HUES48 (cell line): ENCODE results near the gene SMIM29.

Experiments used
- H3K27ac ChIP-seq: one replicate; pipeline ENCODE4 v1.7.0; 2013; ENCODE audit warnings: low read depth, low read length, inconsistent platforms
- H3K27me3 ChIP-seq: 2 replicates; pipeline ENCODE4 v1.6.1; 2013; ENCODE audit warnings: mild to moderate bottlenecking, low read length; ENCODE audit not compliant: control insufficient read depth, insufficient read depth
- H3K36me3 ChIP-seq: 2 replicates; pipeline ENCODE4 v1.6.1; 2013; ENCODE audit warnings: low read length; ENCODE audit not compliant: control insufficient read depth, insufficient read depth
- H3K4me1 ChIP-seq: 2 replicates; pipeline ENCODE4 v1.6.1; 2013; ENCODE audit warnings: mild to moderate bottlenecking, low read length; ENCODE audit not compliant: control insufficient read depth, insufficient read depth
- H3K4me3 ChIP-seq: 2 replicates; pipeline ENCODE4 v1.5.1; 2013; ENCODE audit warnings: mild to moderate bottlenecking, low read depth, low read length
- H3K9ac ChIP-seq: 2 replicates; pipeline ENCODE4 v1.6.1; 2013; ENCODE audit warnings: mild to moderate bottlenecking, low read depth, low read length, moderate library complexity
- H3K9me3 ChIP-seq: 2 replicates; pipeline ENCODE4 v1.6.1; 2013; ENCODE audit warnings: low read length; ENCODE audit not compliant: control insufficient read depth, insufficient read depth

The SMIM29 gene

GRCh38 chr6:34238585-34239499 lies 10.0 kb downstream of the SMIM29 start:
- Histone ChIP-seq H3K27ac (peak overlapping the region; percentile 95), H3K27me3 (no peaks in the 10 kb centered on the region), H3K9ac (peak overlapping the region; percentile 94), H3K4me1 (peaks cover 52% of the 10 kb centered on the region), H3K9me3 (no peaks in the 10 kb centered on the region), H3K36me3 (peaks cover 57% of the 10 kb centered on the region), H3K4me3 (peak overlapping the region; percentile 87)

GRCh38 chr6:34237722-34238584 lies 10.9 kb downstream of the SMIM29 start:
- Histone ChIP-seq H3K9ac (peak overlapping the region; percentile 94), H3K36me3 (peaks cover 49% of the 10 kb centered on the region), H3K27ac (peak overlapping the region; percentile 95), H3K4me1 (peaks cover 48% of the 10 kb centered on the region), H3K4me3 (peak overlapping the region; percentile 87), H3K9me3 (no peaks in the 10 kb centered on the region), H3K27me3 (no peaks in the 10 kb centered on the region)

- peak overlapping the region; percentile 100 for H3K27ac ChIP-seq
- no peaks in the 10 kb centered on the region for H3K9me3 ChIP-seq
- peaks cover 42% of the 10 kb centered on the region for H3K36me3 ChIP-seq
- H3K4me1 ChIP-seq, result peaks cover 41% of the 10 kb centered on the region
- peak overlapping the region; percentile 99 for H3K9ac ChIP-seq
- no peaks in the 10 kb centered on the region for H3K27me3 ChIP-seq
- H3K4me3 ChIP-seq, result peak overlapping the region; percentile 87
Measured at GRCh38 chr6:34237316-34237721, 11.5 kb downstream of the SMIM29 start.

GRCh38 chr6:34236443-34237315 lies 12.1 kb downstream of the SMIM29 start, which contains the start of gene HMGA1:
HMGA1 (plus strand) TSS chr6:34236873; CDS start chr6:34240781, 3,908 bp downstream.
- peaks cover 35% of the 10 kb centered on the region for H3K4me1 ChIP-seq
- peaks cover 36% of the 10 kb centered on the region for H3K36me3 ChIP-seq
- H3K9me3 ChIP-seq, result no peaks in the 10 kb centered on the region
- peak within 1 kb of the TSS; percentile 87 for H3K4me3 ChIP-seq
- H3K9ac ChIP-seq, result peak within 1 kb of the TSS; percentile 99
- peak within 1 kb of the TSS; percentile 100 for H3K27ac ChIP-seq
- no peaks in the 10 kb centered on the region for H3K27me3 ChIP-seq

GRCh38 chr6:34236131-34236442 lies 12.7 kb downstream of the SMIM29 start:
- H3K9me3 ChIP-seq, result no peaks in the 10 kb centered on the region
- H3K4me1 ChIP-seq, result peaks cover 33% of the 10 kb centered on the region
- H3K27ac ChIP-seq, result peak overlapping the region; percentile 100
- peak overlapping the region; percentile 77 for H3K4me3 ChIP-seq
- H3K9ac ChIP-seq, result peak overlapping the region; percentile 99
- peaks cover 30% of the 10 kb centered on the region for H3K36me3 ChIP-seq
- H3K27me3 ChIP-seq, result no peaks in the 10 kb centered on the region

GRCh38 chr6:34235307-34236130 lies 13.3 kb downstream of the SMIM29 start:
- Histone ChIP-seq H3K9ac (peak overlapping the region; percentile 99), H3K4me3 (peak overlapping the region; percentile 77), H3K27me3 (no peaks in the 10 kb centered on the region), H3K9me3 (no peaks in the 10 kb centered on the region), H3K36me3 (peaks cover 24% of the 10 kb centered on the region), H3K4me1 (peaks cover 28% of the 10 kb centered on the region), H3K27ac (peak overlapping the region; percentile 100)

GRCh38 chr6:34234667-34235306 lies 14.0 kb downstream of the SMIM29 start:
- peak overlapping the region; percentile 99 for H3K9ac ChIP-seq

GRCh38 chr6:34233867-34234266 lies 14.9 kb downstream of the SMIM29 start:
- Histone ChIP-seq H3K4me3 (0 out of 2 replicates have a peak overlapping the region, but pooled peaks have one; percentile 60), H3K9ac (no peak overlapping the region)

More at GRCh38 chr6:34234667-34235306, 14.0 kb downstream of the SMIM29 start:
- H3K4me1 ChIP-seq, result peaks cover 21% of the 10 kb centered on the region
- peak overlapping the region; percentile 60 for H3K4me3 ChIP-seq
- no peaks in the 10 kb centered on the region for H3K9me3 ChIP-seq
- no peaks in the 10 kb centered on the region for H3K27me3 ChIP-seq
- peaks cover 17% of the 10 kb centered on the region for H3K36me3 ChIP-seq
- peak overlapping the region; percentile 100 for H3K27ac ChIP-seq

GRCh38 chr6:34232901-34233300 lies 15.9 kb downstream of the SMIM29 start:
- Histone ChIP-seq H3K4me1 (peaks cover 14% of the 10 kb centered on the region), H3K9ac (no peak overlapping the region), H3K4me3 (no peak overlapping the region), H3K9me3 (no peaks in the 10 kb centered on the region), H3K27ac (peak overlapping the region; percentile 17), H3K36me3 (no peaks in the 10 kb centered on the region), H3K27me3 (no peaks in the 10 kb centered on the region)

More at GRCh38 chr6:34233867-34234266, 14.9 kb downstream of the SMIM29 start:
- Histone ChIP-seq H3K27me3 (no peaks in the 10 kb centered on the region), H3K36me3 (peaks cover 8% of the 10 kb centered on the region), H3K4me1 (peaks cover 14% of the 10 kb centered on the region), H3K9me3 (no peaks in the 10 kb centered on the region), H3K27ac (peak overlapping the region; percentile 100)
